Astrocyte of the cerebellum (primary cell): Measurements from ENCODE around the gene FAM76A.
"Not testable (repeated sequence)": the region's sequence is repeated elsewhere in the genome, so short reads cannot be mapped to it uniquely, and the experiment has no call there.

Source experiments
- DNase-seq: peaks from one replicate; pipeline ENCODE4 v3.0.0-alpha.2; 2011; ENCODE audit warnings: low read depth
- H3K4me3 ChIP-seq: 2 replicates; pipeline ENCODE4 v1.5.1; 2011; ENCODE audit warnings: mild to moderate bottlenecking, low read depth, low read length, moderate library complexity
- CTCF ChIP-seq: IDR thresholded peaks from 2 replicates; pipeline ENCODE4 v1.5.1; 2012; ENCODE audit warnings: low read length, low read depth, moderate library complexity, mild to moderate bottlenecking; ENCODE audit errors: missing control alignments
- in situ Hi-C: cut with HindIII; loops from 2 replicates; pipeline ENCODE4 v1.10.0; 2017; ENCODE audit warnings: low sequenced_read_pairs

Gene FAM76A

GRCh38 chr1:27770293-27770830 is 44.6 kb downstream of the FAM76A start:
- no peak for DNase-seq
- H3K4me3 ChIP-seq = no peak overlapping the region
- in situ Hi-C loops = no loop called here
- TF ChIP-seq CTCF = no peak

- in situ Hi-C loops = no loop called here
- TF ChIP-seq CTCF = no peak
- DNase-seq = no peak
- peak overlapping the region; percentile 99 for H3K4me3 ChIP-seq
These were observed 46.5 kb downstream of the FAM76A start for GRCh38 chr1:27772036-27772931.

GRCh38 chr1:27772932-27773825 is 47.4 kb downstream of the FAM76A start, which contains the start of gene STX12:
Gene STX12 (plus strand): TSS chr1:27773219. CDS start chr1:27773308, 89 bp downstream.
- in situ Hi-C loops = no loop called here
- peak within 1 kb of the TSS; percentile 99 for H3K4me3 ChIP-seq
- DNase-seq = peak; percentile 100
- TF ChIP-seq CTCF = no peak

GRCh38 chr1:27773826-27774445 is 48.2 kb downstream of the FAM76A start:
- no peak for TF ChIP-seq CTCF
- peak overlapping the region; percentile 99 for H3K4me3 ChIP-seq
- in situ Hi-C loops = no loop called here
- no peak for DNase-seq

- H3K4me3 ChIP-seq = peak overlapping the region; percentile 99
- no peak for DNase-seq
- in situ Hi-C loops = no loop called here
- TF ChIP-seq CTCF = no peak
These were observed 48.9 kb downstream of the FAM76A start for GRCh38 chr1:27774654-27775053.

GRCh38 chr1:27775336-27775735 is 49.6 kb downstream of the FAM76A start:
- H3K4me3 ChIP-seq, DNase-seq, in situ Hi-C loops: not testable (repeated sequence)

- DNase-seq, H3K4me3 ChIP-seq, in situ Hi-C loops: not testable (repeated sequence)
These were observed 50.5 kb downstream of the FAM76A start for GRCh38 chr1:27776276-27776675.
